GM21381 (cell line): ENCODE data around the gene TMC2.
A peak's percentile ranks its signal among the peaks of the same experiment; 100 is the strongest.
"Not testable (repeated sequence)": the region's sequence is repeated elsewhere in the genome, so short reads cannot be mapped to it uniquely, and the experiment has no call there.

Experiments used
- ATAC-seq: cut with Tn5 transposase; IDR thresholded peaks from one replicate; pipeline ENCODE4 v1.9.1; 2021; ENCODE audit warnings: mild to moderate bottlenecking, moderate library complexity; ENCODE audit not compliant: unreplicated experiment

TMC2 gene

DNA sequence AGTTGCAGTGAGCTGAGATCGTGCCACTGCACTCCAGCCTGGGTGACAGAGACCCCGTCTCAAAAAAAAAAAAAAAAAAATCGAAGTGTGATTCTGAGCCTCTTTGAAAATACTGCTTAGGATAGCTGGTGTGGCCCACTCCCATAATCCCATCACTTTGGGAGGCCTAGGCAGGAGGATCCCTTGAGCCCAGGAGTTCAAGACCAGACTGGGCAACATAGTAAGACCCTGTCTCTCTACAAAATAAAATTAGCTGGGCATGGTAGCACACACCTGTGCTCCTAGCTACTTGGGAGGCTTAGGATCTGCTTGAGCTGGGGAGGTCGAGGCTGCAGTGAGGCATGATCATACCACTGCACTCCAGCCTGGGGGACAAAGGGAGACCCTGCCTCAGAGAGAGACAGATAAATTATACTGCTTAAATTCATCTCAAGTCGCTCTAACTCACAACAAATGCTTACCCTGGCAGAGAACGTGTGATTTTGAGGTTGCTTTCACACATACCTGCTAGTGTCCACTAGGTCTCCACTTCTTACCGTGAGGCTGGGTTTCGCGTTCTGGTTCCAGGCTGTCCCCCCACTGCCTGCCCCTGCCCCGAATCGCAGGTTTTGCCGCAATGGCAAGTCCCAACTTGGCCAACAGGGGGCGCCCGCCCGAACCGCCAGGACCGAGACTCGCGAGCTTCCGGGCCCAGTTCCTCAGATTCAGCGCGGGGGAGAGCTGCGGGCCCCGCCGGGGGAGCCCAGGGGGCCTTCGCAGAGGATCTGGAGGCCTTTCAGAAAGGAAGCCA, 12.3 kb upstream of the TMC2 start:
- peak; percentile 70 for ATAC-seq

DNA sequence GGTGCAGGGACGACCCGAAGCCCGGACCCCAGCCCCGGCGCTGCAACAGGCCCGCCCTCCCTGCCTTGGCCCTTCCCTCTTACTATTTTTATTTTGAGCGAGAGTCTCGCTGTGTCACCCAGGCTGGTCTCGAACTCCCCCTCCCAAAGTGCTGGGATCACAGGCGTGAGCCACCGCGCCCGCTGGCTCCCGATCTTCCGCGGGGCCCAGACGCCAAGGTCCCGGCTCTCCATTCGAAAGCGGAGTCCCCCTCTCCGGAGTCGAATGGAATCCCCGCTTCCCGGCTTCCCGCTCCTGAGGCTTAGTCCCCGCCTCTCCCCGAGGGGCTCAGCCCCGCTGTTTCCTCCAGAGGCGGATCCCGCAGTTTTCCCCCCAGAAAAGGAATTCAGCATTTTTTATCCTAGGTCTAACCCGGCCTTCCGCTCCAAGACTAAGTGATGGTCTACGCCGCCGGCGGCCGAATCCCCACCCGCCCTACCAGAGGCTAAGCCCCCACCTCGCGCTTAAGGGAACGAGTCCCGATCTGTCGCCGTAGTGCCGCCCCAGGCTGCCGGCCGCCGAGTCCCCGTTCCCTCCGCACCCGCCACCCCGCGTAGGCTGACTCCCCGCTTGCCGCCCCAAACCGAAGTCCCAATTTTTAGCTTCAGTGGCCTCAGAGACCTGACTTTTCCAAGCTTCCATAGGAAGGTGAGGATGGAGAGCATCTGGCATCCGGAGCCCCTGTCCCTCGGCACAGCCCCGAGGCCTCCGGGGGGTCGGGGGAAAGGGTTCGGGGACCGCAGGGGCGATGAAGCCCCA, 11.5 kb upstream of the TMC2 start:
- peak; percentile 34 for ATAC-seq

DNA sequence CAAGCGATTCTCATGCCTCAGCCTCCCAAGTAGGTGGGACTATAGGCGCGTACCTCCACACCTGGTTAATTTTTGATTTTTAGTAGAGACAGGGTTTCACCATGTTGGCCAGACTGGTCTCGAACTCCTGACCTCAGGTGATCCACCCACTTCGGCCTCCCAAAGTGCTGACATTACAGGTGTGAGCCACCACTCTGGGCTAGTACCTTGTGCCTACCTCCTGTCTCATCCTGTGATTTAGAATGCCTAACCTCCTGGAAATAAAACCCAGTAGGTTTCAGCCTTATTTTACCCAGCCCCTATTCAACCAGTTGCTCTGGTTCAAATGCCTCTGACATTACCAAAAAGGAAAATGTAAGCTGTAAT, 10.2 kb upstream of the TMC2 start:
- not testable (repeated sequence) for ATAC-seq

DNA sequence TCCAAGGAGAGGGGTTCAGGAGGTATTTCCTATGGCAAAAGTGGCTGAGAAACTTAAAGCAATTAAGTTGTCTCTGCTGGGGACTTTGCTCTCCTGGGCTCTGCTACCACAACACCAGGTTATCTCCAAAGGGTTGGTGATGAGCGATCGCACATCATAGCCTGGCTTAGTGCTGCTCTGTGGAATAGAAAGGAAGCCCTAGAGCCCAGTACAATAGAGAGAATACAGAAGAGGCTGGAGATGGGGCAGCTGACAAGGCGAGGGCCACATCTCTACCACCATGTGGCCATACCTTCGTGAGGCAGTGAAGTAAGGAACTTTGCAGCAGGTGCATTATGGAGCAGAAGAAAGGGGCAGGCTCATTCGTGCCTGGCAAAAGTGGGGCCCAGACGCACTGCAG, 8.6 kb upstream of the TMC2 start:
- no peak for ATAC-seq

DNA sequence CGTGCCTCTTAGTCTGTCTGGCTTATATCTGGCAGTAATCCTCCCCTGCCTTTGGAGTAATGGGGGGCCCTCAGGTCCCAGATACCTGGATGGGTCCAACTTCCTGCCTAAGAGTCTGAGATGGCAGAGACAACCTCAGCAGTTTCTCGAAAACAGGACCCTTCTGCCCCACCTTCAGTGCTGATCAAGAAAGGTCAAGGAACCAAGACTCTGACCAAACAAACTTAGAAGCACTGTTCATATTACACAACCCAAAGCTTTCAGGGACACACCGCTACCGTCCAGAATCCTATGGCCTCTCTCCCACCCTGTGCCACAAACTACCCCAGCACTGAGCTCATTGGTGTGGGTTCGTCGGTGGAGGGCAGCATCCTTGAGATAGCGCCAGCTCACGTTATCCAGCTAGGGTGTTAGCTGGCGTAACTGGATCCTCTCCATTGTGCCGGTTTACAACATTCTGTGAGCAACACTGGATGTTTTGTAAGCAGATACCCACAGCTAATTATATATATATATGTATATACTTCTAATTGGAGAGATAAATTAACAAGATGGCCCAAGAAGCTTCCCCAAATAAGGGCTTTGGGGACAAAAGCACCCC, 7.6 kb upstream of the TMC2 start:
- no peak for ATAC-seq

DNA sequence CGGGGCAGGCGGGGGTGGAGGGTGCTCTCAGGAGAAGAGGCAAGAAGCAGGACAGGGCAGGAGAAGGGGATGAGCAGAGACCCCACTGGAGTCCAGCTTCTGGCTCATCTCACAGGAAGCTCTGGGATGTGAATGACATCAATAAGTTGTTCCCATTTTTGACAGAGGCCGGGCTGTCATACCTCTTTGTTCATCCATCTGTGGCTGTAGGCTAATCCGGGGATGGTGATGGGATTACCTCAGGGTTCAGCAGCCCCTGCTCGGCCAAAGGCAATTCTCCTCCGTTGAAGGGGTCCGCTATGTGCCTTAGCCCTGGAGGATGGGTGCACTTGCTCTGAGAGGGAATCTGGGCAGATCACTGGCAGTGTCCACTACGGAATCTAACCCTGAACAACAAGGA, 3.3 kb upstream of the TMC2 start:
- no peak for ATAC-seq

DNA sequence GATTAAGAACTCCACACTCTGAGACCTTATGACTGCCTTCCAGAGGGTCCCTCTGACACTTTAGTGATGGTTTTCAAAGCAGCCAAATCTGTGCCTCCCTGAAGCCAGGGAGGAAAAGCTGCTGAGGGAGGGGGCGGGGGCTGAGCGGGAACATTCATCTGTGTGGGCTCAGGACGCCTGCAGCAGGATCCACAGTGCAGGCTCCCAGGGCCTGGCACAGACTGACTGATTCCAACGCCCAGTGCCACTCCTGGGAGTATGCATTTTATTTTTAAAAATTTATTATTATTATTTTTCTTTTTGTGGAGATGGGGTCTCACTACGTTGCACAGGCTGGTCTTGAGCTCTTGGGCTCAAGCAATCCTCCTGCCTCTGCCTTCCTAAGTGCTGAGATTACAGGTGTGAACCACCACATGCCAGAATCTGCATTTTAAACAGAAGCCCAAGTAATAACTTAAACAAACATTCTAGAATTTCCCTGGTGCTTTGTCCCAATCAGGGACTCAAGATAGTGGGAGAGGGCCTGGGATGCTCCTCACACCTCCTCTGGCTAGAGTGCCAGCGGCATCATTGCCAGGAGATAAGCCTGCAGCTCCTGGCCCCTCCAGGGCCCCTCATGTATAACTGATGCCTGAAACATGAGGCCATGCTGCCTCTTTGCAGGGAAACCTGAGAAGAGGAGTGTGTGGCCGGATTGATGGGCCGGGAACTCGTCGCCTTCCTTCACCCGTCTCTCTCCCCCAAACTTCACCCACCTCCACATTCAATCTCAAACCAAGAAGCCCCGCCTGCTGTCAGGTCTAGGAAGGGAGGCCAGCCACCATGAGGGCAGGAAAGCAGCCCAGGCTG, 438 bp upstream of the TMC2 start:
- ATAC-seq: no peak

DNA sequence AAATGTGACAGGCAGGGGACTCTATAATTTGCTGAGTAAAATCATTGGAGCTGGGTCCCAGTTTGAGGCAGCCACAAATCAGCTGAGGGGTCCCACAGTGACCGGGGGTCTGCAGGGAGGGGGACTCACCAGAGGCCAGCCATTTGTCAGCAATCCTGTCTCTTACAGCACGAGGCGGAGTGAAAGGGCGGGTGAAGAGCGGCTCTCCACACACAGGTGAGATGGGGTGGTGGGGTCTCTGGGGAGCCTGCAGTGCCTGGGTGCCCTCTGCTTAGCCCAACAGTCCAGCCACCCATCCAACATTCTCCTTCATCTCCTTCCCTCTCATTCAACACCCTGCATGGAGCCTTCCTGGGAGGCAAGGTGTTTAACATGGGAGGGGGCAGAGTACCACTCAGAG, 728 bp downstream of the TMC2 start:
- ATAC-seq: no peak

DNA sequence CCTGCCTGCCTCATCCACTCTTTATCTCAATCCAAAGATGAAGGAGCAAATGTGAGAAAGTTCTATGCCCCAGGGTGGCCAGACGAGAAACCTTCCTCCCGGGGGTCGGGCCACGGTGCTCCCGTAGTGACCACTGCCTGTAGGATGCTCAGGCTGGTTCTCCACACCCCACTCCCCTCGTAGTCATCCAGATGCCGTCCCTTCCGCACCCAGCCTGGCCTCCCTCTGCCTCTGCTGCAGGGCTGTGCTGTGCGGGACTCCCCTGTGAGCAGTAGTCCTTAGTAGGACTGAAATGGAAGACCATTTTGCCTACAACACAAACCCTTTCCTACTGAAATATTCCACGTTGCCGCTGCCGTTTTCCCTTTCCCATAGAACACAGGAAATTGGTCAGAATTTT, 2.0 kb downstream of the TMC2 start:
- no peak for ATAC-seq

DNA sequence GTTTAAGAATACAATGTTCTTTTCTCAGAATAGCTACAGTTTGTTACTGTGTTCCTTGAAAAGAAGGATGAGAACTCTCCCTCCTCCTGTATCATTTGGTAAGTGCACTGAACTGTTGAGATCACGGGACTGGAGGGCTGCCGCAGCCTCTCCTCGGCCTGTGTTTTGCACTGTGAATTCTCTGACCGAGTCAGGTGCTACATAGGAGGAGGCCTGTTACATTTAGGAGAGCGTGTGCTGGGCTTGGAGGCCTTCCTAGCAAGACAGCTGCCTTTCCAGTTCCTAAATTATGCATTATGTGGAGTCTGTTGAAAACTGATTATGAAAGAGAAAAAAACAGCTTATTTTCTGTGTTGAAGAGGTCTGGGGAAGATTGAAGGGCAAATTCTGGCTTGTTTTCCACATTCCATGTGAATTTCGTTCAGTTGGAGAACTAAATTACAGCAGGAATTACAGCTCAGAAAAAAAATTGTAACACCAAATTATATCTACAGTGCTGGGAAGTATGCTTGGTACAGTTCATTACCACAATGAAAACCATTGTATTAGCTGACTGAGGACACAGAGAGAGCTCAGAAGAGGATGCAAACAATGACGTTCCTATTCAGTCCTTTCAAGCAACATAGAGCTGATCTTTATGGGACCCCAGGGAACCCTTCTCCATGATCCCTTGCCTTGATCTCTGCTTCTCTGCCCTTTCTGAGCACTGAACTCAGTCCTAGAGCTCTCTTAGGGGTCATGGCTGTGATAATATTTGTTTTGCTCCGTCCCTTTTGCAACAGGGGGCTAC, 2.8 kb downstream of the TMC2 start:
- ATAC-seq: no peak

DNA sequence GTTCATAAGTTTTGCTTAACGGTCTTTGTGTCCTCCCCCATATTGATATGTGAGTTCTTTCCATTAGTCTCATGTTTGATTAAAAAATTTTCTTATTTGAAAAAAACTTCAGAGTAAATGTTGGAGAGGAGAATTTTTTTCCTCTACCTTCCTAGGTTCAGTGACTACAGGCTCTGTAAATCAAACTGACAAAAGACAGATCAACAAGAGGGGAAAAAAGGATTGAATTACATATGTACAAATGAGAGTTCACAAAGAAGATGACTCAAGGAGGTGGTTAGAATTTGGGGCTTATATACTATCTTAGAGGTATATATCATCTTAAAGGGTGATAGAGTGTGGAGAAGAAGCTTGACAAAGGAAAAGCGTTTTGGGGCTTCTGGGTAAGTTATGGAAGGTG, 5.6 kb downstream of the TMC2 start:
- no peak for ATAC-seq

DNA sequence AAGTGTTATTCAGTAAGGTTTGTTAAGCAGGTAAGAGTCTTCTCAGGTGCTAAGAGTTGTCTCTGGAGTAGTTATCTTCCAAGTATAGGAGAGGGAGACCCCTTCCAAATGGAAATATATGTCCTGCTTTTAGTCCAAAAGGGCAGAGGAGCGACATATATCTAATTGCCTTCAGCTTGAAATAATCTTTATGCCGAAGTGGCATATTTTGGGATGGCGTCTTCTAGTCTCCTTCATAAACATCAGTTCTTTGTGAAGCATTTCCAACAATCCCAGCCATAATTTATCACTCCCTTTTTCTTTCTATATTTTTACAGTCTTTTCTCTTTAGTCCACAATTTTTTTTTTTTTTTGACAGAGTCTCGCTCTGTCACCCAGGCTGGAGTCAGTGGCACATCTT, 6.0 kb downstream of the TMC2 start:
- ATAC-seq: no peak

DNA sequence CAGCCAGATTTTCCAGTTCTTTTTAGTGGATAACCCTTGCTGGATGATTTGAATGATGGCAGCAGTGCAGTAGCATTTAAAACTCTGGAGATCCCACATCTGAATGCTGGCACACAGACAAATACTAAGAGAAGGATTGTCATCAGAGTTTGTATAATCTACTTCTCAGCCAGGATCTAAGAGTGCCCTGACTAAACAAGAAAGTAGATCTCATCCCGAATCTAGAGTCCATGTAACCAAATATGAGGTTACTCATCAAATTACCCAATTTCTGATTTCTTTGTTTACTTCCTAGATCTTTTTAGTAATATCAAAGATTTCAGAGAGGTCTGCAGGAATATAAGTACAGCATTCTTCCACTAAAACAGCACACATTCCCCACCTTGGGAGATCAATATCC, 7.8 kb downstream of the TMC2 start:
- ATAC-seq: no peak

DNA sequence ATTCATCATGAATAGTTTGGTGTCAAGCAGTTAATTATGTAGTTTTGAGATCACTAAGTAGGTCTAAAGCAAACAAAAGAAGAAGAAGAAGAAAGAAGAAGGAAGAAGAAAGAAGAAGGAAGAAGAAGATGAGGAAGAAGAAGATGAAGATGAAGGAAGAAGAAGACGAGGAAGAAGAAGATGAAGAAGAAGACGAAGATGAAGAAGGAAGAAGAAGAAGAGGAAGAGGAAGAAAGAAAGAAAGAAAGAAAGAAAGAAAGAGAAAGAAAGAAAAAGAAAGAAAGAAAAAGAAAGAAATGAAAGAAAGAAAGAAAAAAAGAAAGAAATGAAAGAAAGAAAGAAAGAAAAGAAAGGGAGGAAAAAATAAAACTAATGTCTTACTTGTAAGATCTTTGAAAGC, 9.2 kb downstream of the TMC2 start:
- no peak for ATAC-seq

DNA sequence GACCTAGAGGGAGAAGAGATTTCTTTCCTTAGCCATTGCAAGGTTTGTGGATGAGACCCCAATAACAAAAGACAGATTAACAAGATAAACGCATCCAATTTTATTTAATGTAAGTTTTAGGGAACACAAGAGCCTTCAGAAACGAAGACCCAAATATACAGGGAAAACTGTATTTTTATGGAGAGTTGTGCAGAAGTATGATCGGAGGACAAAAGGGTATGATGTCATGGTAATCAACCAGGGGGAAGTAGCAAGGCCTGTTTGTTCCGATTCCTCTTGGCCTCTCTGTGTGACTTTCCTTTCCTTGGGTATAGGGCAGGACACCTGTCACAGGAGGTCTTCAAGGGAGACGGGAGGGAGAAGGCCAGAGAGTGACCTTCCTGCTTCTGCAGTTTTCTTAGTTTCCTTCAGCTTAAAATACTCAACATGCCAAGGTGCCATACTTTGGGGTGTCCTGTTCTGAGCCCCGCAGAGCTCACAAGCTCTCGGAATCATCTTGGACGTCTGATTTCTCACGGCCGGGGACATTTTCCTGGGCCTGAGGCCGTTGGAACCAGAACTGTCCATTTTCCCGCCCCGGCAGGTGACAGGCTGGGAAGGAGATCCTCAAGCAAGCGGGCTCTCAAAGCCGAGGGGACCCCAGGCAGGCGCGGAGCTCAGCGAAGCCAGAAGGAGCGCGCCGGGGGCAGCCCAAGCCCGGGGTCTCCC, 21.7 kb downstream of the TMC2 start:
- no peak for ATAC-seq

DNA sequence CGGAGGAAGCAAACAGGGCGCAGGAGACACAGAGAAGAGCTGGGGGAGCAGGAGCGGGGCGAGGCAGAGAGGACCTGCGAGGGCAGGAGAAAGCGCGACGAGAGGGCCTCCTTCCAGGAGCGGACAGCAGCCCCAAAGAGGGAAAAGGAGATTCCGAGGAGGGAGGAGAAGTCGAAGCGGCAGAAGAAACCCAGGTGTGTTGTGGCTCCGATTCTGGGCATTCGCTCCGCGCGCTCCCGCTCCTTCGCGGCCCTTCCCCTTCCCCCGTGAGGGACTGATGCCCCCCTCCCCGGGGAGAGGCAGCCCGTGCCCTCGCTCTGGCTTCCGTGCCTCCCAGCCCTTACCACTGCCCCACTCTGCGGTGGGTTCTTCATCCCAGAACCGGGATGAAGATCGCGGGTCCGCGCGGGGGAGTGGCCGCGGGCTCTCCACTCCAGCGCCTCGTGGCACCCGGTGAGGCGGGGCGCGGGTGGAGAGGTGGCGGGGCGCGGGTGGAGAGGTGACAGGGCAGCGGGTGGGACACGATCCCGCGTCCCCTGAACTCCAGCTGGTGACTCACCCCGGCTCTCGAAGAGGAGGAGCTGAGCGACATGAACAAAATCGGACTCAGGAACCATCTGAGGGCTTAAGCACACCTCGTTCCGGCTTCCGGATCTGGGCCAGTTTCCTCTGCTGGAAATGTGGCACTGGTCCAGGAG, 22.4 kb downstream of the TMC2 start:
- ATAC-seq: no peak

DNA sequence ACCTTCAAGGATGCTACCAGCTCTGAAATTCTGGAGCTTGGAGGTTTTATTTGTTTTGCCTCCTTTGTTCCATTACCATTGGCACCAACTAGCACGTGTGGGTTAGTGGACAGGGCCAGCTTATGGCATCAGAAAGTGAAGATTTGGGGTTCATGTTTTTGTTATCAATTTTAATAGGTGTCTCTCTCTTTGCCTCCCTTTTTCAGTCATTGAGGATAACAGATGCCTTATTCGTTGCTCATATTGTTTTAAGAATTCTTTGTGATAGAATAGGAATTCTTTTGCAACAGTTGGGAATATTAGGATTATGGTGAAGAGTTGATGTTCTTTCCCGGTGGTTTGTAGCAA, 22.9 kb downstream of the TMC2 start:
- no peak for ATAC-seq

DNA sequence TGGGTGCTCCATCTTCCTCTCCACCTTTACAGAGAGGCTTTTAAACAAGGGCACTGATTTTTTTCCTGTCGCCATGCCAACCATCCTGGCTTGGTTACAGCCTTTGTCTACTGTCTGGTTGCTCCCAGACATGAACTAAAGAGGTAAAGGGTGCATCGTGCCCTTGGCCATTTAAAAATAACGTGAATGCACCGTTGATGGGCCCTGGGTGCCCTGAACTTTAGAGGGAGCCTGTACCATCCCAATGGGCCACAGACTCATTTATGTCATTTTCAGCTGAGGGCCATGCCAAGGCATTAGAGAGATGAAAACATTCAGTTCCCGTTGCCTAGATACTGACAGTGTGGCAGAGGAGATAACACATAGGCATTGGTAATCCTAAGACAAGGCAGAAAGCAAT, 23.3 kb downstream of the TMC2 start:
- no peak for ATAC-seq

DNA sequence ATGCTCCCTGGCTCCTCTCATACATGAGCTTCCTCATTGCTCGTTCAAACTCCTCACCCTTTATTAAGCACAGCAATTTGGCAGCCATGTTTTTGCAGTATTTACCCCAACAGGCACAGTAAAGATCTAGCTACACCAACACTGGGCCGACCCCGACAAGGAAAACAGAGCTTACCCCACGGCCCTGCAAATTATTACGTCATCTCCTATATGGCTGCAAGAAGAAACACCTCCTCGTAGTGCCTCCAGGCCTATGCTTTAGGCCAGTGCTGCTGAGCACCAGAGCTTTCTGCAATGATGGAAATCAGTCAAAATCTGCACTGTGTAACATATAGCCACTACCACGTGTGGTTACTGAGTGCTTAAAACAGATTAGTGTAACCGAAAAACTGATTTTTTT, 26.7 kb downstream of the TMC2 start:
- no peak for ATAC-seq
